ENCODE results near the gene ZBTB32. TPM values are rescaled to one million over a fixed set of nuclear protein-coding genes. Genes with fewer than 3 reads are reported as not detected.

Gene ZBTB32
- total and polyA plus RNA-seq, 2 of the 8 experiments (the other 6 are each of a cell fraction or from before 2014, with no cell fraction given), result 0.11 to 0.50 TPM

- Histone ChIP-seq H3K4ac (replicated peaks; ENCODE audit: insufficient read length, low read depth, low read length) (no peak overlapping the region), H4K91ac (replicated peaks; ENCODE audit: insufficient read length, low read length) (no peak overlapping the region), H2BK20ac (ENCODE audit: low read length) (no peak overlapping the region), H3K14ac (ENCODE audit: insufficient read length) (no peak overlapping the region), H4K8ac (ENCODE audit: extremely low read depth, insufficient read depth, low read length) (peak overlapping the region; percentile 69), H2BK5ac (ENCODE audit: low read depth, low read length) (no peak overlapping the region), H2BK120ac (replicated peaks; ENCODE audit: low read depth, low read length) (no peak overlapping the region), H2BK12ac (ENCODE audit: low read depth, low read length) (no peak overlapping the region), H3K9me3 (ENCODE audit: insufficient read depth in 2 of 2, low read depth in 1 of 2, low read length in 1 of 2) (no peaks in the 10 kb centered on the region), H3K23ac (ENCODE audit: insufficient read length) (no peak overlapping the region), H3K36me3 (ENCODE audit: control insufficient read depth in 2 of 4, insufficient read depth in 4 of 4, low read length in 3 of 4) (peaks cover 10 to 28% (median 15%) of the 10 kb centered on the region in 4 experiments; a peak in 7 of 8 replicates), H4K20me1 (replicated peaks in 1 of 2; ENCODE audit: control insufficient read depth in 1 of 2, insufficient read depth in 2 of 2, low read length in 2 of 2) (peaks cover 11% of the 10 kb centered on the region in 2 experiments), H4K5ac (ENCODE audit: insufficient read length, low read depth, low read length) (no peak overlapping the region), H3K4me2 (ENCODE audit: insufficient read depth in 1 of 2, low read depth in 2 of 2, low read length in 2 of 2) (peak overlapping the region; percentile 80 to 97), H3K79me2 (ENCODE audit: control insufficient read depth in 1 of 2, insufficient read depth in 2 of 2, low read length in 2 of 2) (peaks cover 0 to 20% of the 10 kb centered on the region in 2 experiments; a peak in 3 of 4 replicates), H3K27ac (ENCODE audit: low read depth, low read length) (no peak overlapping the region; the same call in 1 of the 2 replicates), H2AK5ac (ENCODE audit: low read depth, low read length) (no peak overlapping the region), H2AFZ (ENCODE audit: low read length) (no peak overlapping the region), H3K4me3 (ENCODE audit: extremely low read depth in 1 of 4, insufficient read depth in 2 of 4, low read depth in 3 of 4, low read length in 4 of 4) (peak overlapping the region; percentile 70 to 89 (median 85)), H2BK15ac (ENCODE audit: low read length) (no peak overlapping the region), H3K79me1 (ENCODE audit: low read depth, low read length) (peaks cover 8% of the 10 kb centered on the region), H3K27me3 (replicated peaks in 1 of 4; ENCODE audit: control insufficient read depth in 3 of 4, extremely low read depth in 1 of 4, insufficient read depth in 3 of 4, low read length in 3 of 4) (no peaks in the 10 kb centered on the region), H3K18ac (ENCODE audit: extremely low read depth, low read length) (no peak overlapping the region; the same call in 1 of the 2 replicates), H3K56ac (replicated peaks; ENCODE audit: insufficient read length, low read depth, low read length) (peak overlapping the region; percentile 37), H3K9ac (replicated peaks in 1 of 4; ENCODE audit: extremely low read depth in 1 of 4, low read depth in 3 of 4, low read length in 3 of 4) (peak overlapping the region; percentile 51 to 86 (median 64); a peak in 6 of 7 replicates), H3K4me1 (replicated peaks in 1 of 4; ENCODE audit: control insufficient read depth in 3 of 4, insufficient read depth in 4 of 4, low read length in 3 of 4) (peaks cover 0 to 25% (median 17%) of the 10 kb centered on the region in 4 experiments; a peak in 6 of 7 replicates), H3K23me2 (ENCODE audit: low read depth, low read length) (peaks cover 13% of the 10 kb centered on the region)
- FAIRE-seq (no peak), DNase-seq (ENCODE audit: low read depth in 1 of 2, low spot score in 2 of 2) (peak in 1 of 2 experiments; percentile 62)
- TF ChIP-seq HDAC2 (IDR thresholded peaks at IDR 0.05; ENCODE audit: borderline replicate concordance in 1 of 2, low read depth in 2 of 2, low read length in 2 of 2), result 0 out of 4 replicates have a peak, but pooled peaks of 1 of the 2 experiments have one; percentile 48
- TF ChIP-seq, protein P1, sequence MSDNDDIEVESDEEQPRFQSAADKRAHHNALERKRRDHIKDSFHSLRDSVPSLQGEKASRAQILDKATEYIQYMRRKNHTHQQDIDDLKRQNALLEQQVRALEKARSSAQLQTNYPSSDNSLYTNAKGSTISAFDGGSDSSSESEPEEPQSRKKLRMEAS (IDR thresholded peaks at IDR 0.05), result peak; percentile 27; the same call in 1 of the 2 replicates
- TF ChIP-seq KDM4A (IDR thresholded peaks at IDR 0.05; ENCODE audit: low read depth, low read length, severe bottlenecking), result peak; percentile 25
- peak; percentile 95 for TF ChIP-seq SAP30 (IDR thresholded peaks at IDR 0.05; ENCODE audit: insufficient read depth, insufficient replicate concordance, low read length)
- TF ChIP-seq SIN3A (conservative IDR thresholded peaks at IDR 0.05 in 1 of 2, IDR thresholded peaks at IDR 0.05 in 1 of 2; ENCODE audit: low read depth in 1 of 2, low read length in 2 of 2), result peak; percentile 75 to 82; a peak in 3 of 4 replicates
- TF ChIP-seq BCL11A (IDR thresholded peaks at IDR 0.05; ENCODE audit: low read depth in 2 of 2, low read length in 2 of 2), result no peak
- 8% methylated on average over 23 of the region's 42 CpGs; no CpG with 5 or more reads in 1 of the 2 experiments for WGBS, 2 experiments (ENCODE audit: extremely low coverage in 1 of 2, insufficient coverage in 1 of 2, insufficient read length in 1 of 2, insufficient replicate concordance in 2 of 2, low coverage in 1 of 2, low lambda C conversion rate in 2 of 2, missing lambda C conversion rate in 1 of 2)
- POLR2A ChIA-PET (ENCODE audit: partially characterized antibody), result interaction anchor here (0.6 to 5.0 kb wide), 12 partner anchors 9 to 212 kb away, joined by 3 to 54 read pairs (median 4); partner anchors contain the start of genes PSENEN and U2AF1L4
- CTCF ChIA-PET (ENCODE audit: partially characterized antibody), result interaction anchor here (1.0 to 11.8 kb wide), 3 partner anchors 20 to 101 kb away, joined by 3 to 80 read pairs (median 6); partner anchors contain the start of gene IGFLR1
Measured at GRCh38 chr19:35718345-35719041, 14.1 kb downstream of the ZBTB32 start.
